ENCODE results near the gene ITGAL.

DNA sequence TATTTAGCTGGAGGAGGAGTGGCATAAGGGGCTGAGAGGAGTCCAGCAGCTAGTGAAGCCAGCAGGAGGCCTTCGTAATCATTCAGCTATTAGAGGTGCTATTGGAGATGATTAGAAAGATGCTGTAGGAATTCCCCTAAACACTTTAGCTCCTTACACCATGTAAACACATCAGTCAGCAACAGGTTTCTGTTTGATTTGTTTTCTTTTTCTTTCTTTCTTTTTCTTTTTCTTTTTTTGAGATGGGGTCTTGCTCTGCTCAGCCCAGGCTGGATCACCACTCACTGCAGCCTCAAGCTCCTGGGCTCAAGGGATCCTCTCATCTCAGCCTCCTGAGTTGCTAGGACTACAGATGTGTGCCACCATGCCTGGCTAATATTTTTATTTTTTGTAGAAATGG lies 16.2 kb upstream of the ITGAL start:
- TF ChIP-seq, protein P1, sequence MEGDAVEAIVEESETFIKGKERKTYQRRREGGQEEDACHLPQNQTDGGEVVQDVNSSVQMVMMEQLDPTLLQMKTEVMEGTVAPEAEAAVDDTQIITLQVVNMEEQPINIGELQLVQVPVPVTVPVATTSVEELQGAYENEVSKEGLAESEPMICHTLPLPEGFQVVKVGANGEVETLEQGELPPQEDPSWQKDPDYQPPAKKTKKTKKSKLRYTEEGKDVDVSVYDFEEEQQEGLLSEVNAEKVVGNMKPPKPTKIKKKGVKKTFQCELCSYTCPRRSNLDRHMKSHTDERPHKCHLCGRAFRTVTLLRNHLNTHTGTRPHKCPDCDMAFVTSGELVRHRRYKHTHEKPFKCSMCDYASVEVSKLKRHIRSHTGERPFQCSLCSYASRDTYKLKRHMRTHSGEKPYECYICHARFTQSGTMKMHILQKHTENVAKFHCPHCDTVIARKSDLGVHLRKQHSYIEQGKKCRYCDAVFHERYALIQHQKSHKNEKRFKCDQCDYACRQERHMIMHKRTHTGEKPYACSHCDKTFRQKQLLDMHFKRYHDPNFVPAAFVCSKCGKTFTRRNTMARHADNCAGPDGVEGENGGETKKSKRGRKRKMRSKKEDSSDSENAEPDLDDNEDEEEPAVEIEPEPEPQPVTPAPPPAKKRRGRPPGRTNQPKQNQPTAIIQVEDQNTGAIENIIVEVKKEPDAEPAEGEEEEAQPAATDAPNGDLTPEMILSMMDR (conservative IDR thresholded peaks at IDR 0.05; ENCODE audit: low read depth, low read length): no peak
- TF ChIP-seq EZH2 (IDR thresholded peaks at IDR 0.05; ENCODE audit: borderline replicate concordance, low read depth, low read length, poor library complexity, severe bottlenecking): no peak

Measured in A673 (cell line).